Lower leg skin (tissue), 3 donors: Measurements from ENCODE around the gene COL27A1.

Experiments
- CTCF ChIP-seq, 3 donors: fragments of 450-650 bp; IDR thresholded peaks; one replicate each; pipeline ENCODE4 v1.5.1; 2016; ENCODE audit warnings: antibody characterized with exemption in 3 of 3, mild to moderate bottlenecking in 3 of 3, moderate library complexity in 2 of 3
- POLR2A ChIP-seq, 2 donors: fragments of 450-650 bp; IDR thresholded peaks; one replicate each; pipeline ENCODE4 v1.6.1; 2016 to 2017; ENCODE audit warnings: antibody characterized with exemption in 2 of 2, mild to moderate bottlenecking in 1 of 2, moderate library complexity in 1 of 2

DNA sequence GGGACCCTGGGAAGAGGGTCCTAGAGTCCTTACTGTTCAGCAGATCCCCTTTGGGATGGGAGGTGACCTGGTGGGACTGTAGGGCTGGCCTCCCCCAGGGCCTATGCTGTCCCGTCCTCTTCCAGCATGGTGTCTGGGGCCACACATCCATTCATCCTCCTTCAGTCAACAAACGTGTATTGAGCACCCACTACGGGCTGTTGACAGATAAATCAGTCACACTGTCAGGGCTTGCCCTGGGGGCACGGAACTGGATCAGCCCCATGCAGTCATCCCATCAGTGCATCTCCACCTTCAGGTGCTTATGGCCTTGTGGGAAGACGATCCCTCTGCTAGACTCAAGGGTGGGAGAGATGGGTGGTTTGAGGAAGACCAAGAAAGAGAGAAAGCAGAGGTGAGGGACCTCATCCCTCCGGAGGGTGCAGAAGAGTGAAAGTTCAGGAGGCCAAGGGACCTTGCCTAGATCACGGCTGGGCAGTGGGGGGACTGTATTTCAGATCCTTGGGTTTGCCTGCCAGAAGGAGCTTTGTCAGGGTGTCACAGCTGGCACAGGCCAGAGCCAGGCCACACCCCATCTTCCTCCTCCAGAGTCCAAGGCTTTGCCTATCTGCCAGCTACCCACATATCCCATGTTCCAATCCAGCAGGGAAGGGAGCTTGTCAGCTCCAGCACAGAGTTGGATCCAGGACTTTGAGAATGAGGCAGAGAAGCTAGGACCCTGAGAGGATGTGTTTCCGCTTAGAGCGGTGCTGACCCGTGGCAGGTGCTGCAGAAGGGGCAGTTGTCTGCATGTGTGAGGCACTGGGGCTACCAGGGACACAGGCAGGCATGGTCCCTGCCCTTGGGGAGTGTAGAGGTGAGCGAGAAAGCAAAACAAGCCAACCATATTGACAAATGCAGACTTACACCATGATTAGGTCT is 30.5 kb downstream of the COL27A1 start:
- TF ChIP-seq CTCF (IDR thresholded peaks at IDR 0.05) (no peak), POLR2A (IDR thresholded peaks at IDR 0.05) (no peak)
